H1 (cell line): ENCODE measurements around the gene OPCML. TPM values are rescaled to one million over a fixed set of nuclear protein-coding genes. Genes with fewer than 3 reads are reported as not detected.

Source experiments
- ASH2L ChIP-seq: fragments of 200-600, 300-600 bp; sonication (generic); IDR thresholded peaks from one replicate; pipeline ENCODE4 v1.7.1; 2017; ENCODE audit warnings: low read length
- HDAC2 ChIP-seq, 2 experiments: fragments of 300-600 bp in 1 of 2; sonication (generic) in 1 of 2; IDR thresholded peaks; 2 replicates each; pipeline ENCODE4 v1.6.1; 2011 to 2012; ENCODE audit warnings: low read depth in 2 of 2, low read length in 2 of 2, mild to moderate bottlenecking in 2 of 2, moderate library complexity in 2 of 2, borderline replicate concordance in 1 of 2, inconsistent platforms in 1 of 2
- polyA plus RNA-seq, 7 experiments: library from polyadenylated mRNA; depleted of rRNA in 3 of 7; stranded (reverse) in 5 of 7; unstranded in 2 of 7; fragments of >200 nt in 5 of 7; fragments of 200-250 nt in 2 of 7; gene quantifications; 1 replicate in 5 of 7; 2 replicates in 1 of 7; 4 replicates in 1 of 7; pipeline versions ENCODE4 v1.2.1 to v1.2.3, GENCODE V29; 2011 to 2013; ENCODE audit warnings: missing spikeins in 2 of 7, mixed read lengths in 2 of 7
- total RNA-seq: library from RNA; stranded (reverse); fragmentation: NEBNext Ultra II Directional; extraction: Animal tissue kit (Norgen Biotek cat#: 25700); gene quantifications from 2 replicates; pipeline ENCODE4 v1.2.1, GENCODE V29; 2021

Gene OPCML
- total and polyA plus RNA-seq, 2 of the 8 experiments (the other 6 are each of a cell fraction or from before 2014, with no cell fraction given), result 2.3 to 3.1 TPM

- no peak for TF ChIP-seq HDAC2 (IDR thresholded peaks at IDR 0.05; ENCODE audit: borderline replicate concordance in 1 of 2, low read depth in 2 of 2, low read length in 2 of 2)
- TF ChIP-seq ASH2L, result no peak
Observed at GRCh38 chr11:132822276-132822675, 710.0 kb downstream of the OPCML start (continued).
